ENCODE measurements around the gene MT1A. TPM values are rescaled to one million over a fixed set of nuclear protein-coding genes. Genes with fewer than 3 reads are reported as not detected.

The MT1A gene
- total RNA-seq, 2 donors from 2014 or later: 30.0 TPM; not detected in 1

- Histone ChIP-seq H3K36me3 (no peaks in the 10 kb centered on the region), H3K4me1 (peaks cover 0 to 43% of the 10 kb centered on the region in 2 donors), H3K27ac (peak overlapping the region; percentile 79 to 81), H3K9me3 (no peaks in the 10 kb centered on the region), H3K4me3 (no peak overlapping the region), H3K27me3 (no peaks in the 10 kb centered on the region)
- DNase-seq (ENCODE audit: low spot score): no peak
- no peak for TF ChIP-seq CTCF (IDR thresholded peaks at IDR 0.05)
These were observed 7.3 kb upstream of the MT1A start for GRCh38 chr16:56631197-56631596.

DNA sequence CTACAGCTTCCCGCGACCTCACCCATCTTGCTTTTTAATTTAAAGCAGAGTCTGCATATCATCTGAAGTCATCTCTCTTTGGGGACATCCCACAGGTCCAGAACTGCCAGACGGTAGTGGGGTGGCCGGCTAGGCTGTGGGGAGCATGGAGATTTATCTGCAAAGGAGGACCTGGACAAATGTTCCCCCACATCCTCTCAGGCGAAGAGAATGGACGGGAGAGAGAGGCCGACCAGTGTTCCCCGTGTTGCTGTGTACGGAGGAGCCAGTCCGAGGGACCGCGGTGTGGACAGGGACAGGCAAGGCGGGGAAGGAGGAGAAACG is 6.7 kb upstream of the MT1A start:
- TF ChIP-seq CTCF (IDR thresholded peaks at IDR 0.05): no peak
- H3K4me3 ChIP-seq: peak overlapping the region; percentile 39 to 58
- H3K36me3 ChIP-seq: no peaks in the 10 kb centered on the region
- no peaks in the 10 kb centered on the region for H3K9me3 ChIP-seq
- no peak for DNase-seq (ENCODE audit: low spot score)
- peak overlapping the region; percentile 79 to 81 for H3K27ac ChIP-seq
- H3K27me3 ChIP-seq: no peaks in the 10 kb centered on the region
- H3K4me1 ChIP-seq: peaks cover 0 to 37% of the 10 kb centered on the region in 2 donors

DNA sequence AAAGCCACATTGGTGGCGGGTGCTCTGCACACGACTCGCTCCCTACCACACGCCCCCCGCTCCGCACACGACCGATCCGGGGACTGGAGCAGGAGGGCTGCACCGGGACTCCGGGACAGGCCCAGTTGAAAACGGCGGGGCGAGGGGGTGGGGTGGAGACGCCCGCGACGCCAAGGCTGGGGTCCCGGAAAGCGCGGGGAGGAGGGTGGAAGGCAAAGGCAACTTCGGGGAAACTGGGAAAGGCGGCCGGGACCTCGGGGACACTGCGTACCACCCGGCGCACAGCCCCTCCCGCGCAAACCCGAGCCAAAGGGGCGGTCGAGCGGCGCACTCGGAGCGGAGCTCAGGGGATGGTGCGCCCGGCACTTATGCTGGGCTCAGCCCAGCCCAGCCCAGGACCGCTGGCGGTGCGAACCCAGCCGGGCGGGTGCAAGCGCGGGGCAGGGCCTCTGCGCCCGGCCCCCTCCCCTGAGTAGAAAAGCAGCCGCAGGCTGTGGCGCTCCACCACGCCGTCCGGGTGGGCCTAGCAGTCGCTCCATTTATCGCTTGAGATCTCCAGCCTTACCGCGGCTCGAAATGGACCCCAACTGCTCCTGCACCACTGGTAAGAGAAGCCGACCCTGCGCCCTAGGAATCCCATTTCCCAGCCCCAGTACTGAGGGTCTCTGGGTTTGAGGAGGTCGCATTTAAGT is 6.2 kb upstream of the MT1A start, which contains the start of gene MT1M:
TSS of gene MT1M (plus strand) at position 504 of the 692 bp plus-strand sequence. CDS start at position 577, 73 bp downstream.
- Histone ChIP-seq H3K27ac (peak within 1 kb of the TSS; percentile 79 to 81), H3K27me3 (no peaks in the 10 kb centered on the region), H3K4me1 (peaks cover 0 to 32% of the 10 kb centered on the region in 2 donors), H3K4me3 (peak within 1 kb of the TSS; percentile 39 to 58), H3K36me3 (no peaks in the 10 kb centered on the region), H3K9me3 (no peaks in the 10 kb centered on the region)
- peak; percentile 68 for DNase-seq (ENCODE audit: low spot score)
- TF ChIP-seq CTCF (IDR thresholded peaks at IDR 0.05): peak in 1 of 2 donors; percentile 16

- no peaks in the 10 kb centered on the region for H3K36me3 ChIP-seq
- peaks cover 0 to 32% of the 10 kb centered on the region in 2 donors for H3K4me1 ChIP-seq
- no peak for DNase-seq (ENCODE audit: low spot score)
- H3K9me3 ChIP-seq: no peaks in the 10 kb centered on the region
- no peak for TF ChIP-seq CTCF (IDR thresholded peaks at IDR 0.05)
- H3K27ac ChIP-seq: peak overlapping the region; percentile 79 to 81
- peak overlapping the region; percentile 39 to 58 for H3K4me3 ChIP-seq
- H3K27me3 ChIP-seq: no peaks in the 10 kb centered on the region
These were observed 5.6 kb upstream of the MT1A start for GRCh38 chr16:56632848-56633365.

GRCh38 chr16:56633535-56633934 is 4.9 kb upstream of the MT1A start:
- Histone ChIP-seq H3K9me3 (no peaks in the 10 kb centered on the region), H3K4me1 (peaks cover 0 to 39% of the 10 kb centered on the region in 2 donors), H3K36me3 (no peaks in the 10 kb centered on the region), H3K27me3 (no peaks in the 10 kb centered on the region), H3K4me3 (peak overlapping the region in 1 of 2 donors; percentile 58), H3K27ac (no peak overlapping the region)
- DNase-seq (ENCODE audit: low spot score): no peak
- TF ChIP-seq CTCF (IDR thresholded peaks at IDR 0.05): no peak

Measured in right atrium auricular region (tissue), 2 donors.